8988T (cell line): ENCODE data around the gene KRT6A.
"Not testable (repeated sequence)": the region's sequence is repeated elsewhere in the genome, so short reads cannot be mapped to it uniquely, and the experiment has no call there.

Experiments used
- DNase-seq: peaks from one replicate; pipeline ENCODE4 v3.0.0; 2011

Gene KRT6A

GRCh38 chr12:52499806-52500560, 6.9 kb upstream of the KRT6A start:
- no peak for DNase-seq

GRCh38 chr12:52498946-52499345, 5.9 kb upstream of the KRT6A start:
- no peak for DNase-seq

GRCh38 chr12:52497975-52498374, 4.9 kb upstream of the KRT6A start:
- no peak for DNase-seq

- no peak for DNase-seq
Measured at GRCh38 chr12:52496590-52497071, 3.6 kb upstream of the KRT6A start.

GRCh38 chr12:52496054-52496453, 3.0 kb upstream of the KRT6A start:
- DNase-seq: no peak

- no peak for DNase-seq
Measured at GRCh38 chr12:52495389-52495788, 2.3 kb upstream of the KRT6A start.

- no peak for DNase-seq
Measured at GRCh38 chr12:52494518-52494917, 1.5 kb upstream of the KRT6A start.

- DNase-seq: no peak
Measured at GRCh38 chr12:52494100-52494499, 1.0 kb upstream of the KRT6A start.

GRCh38 chr12:52492405-52492804, 652 bp downstream of the KRT6A start:
- DNase-seq: not testable (repeated sequence)

GRCh38 chr12:52491495-52491894, 1.6 kb downstream of the KRT6A start:
- not testable (repeated sequence) for DNase-seq

- DNase-seq: no peak
Measured at GRCh38 chr12:52488736-52489135, 4.3 kb downstream of the KRT6A start.

GRCh38 chr12:52487744-52488443, 5.2 kb downstream of the KRT6A start:
- DNase-seq: not testable (repeated sequence)

- DNase-seq: no peak
Measured at GRCh38 chr12:52487211-52487610, 5.8 kb downstream of the KRT6A start.

GRCh38 chr12:52486166-52487105, 6.6 kb downstream of the KRT6A start:
- no peak for DNase-seq

GRCh38 chr12:52480073-52480472, 13.0 kb downstream of the KRT6A start:
- DNase-seq: no peak

- no peak for DNase-seq
Measured at GRCh38 chr12:52477651-52478050, 15.4 kb downstream of the KRT6A start.

GRCh38 chr12:52474212-52474611, 18.8 kb downstream of the KRT6A start:
- no peak for DNase-seq

- no peak for DNase-seq
Measured at GRCh38 chr12:52473768-52474167, 19.3 kb downstream of the KRT6A start, which contains the start of gene KRT6C. Gene KRT6C (minus strand): TSS chr12:52473805. CDS start chr12:52473737, 68 bp downstream.

- no peak for DNase-seq
Measured at GRCh38 chr12:52469853-52470252, 23.2 kb downstream of the KRT6A start.

- no peak for DNase-seq
Measured at GRCh38 chr12:52464897-52465296, 28.2 kb downstream of the KRT6A start.

GRCh38 chr12:52461693-52462092, 31.4 kb downstream of the KRT6A start:
- no peak for DNase-seq

- no peak for DNase-seq
Measured at GRCh38 chr12:52458861-52459260, 34.2 kb downstream of the KRT6A start.

GRCh38 chr12:52455821-52456220, 37.2 kb downstream of the KRT6A start:
- no peak for DNase-seq
